Ectodermal cell (in vitro differentiated cells): ENCODE data around the gene HOXD11.

Source experiments
- H3K27ac ChIP-seq: 2 replicates; pipeline ENCODE4 v1.7.0; 2013; ENCODE audit warnings: mild to moderate bottlenecking, low read depth, low read length; ENCODE audit not compliant: insufficient read depth, poor library complexity, severe bottlenecking
- H3K27me3 ChIP-seq: 2 replicates; pipeline ENCODE4 v1.7.0; 2013; ENCODE audit warnings: mild to moderate bottlenecking, low read length; ENCODE audit not compliant: insufficient read depth, control insufficient read depth, poor library complexity, severe bottlenecking
- H3K36me3 ChIP-seq: one replicate; pipeline ENCODE4 v1.7.0; 2013; ENCODE audit warnings: low read length; ENCODE audit not compliant: control insufficient read depth, insufficient read depth
- H3K4me1 ChIP-seq: one replicate; pipeline ENCODE4 v1.7.0; 2013; ENCODE audit warnings: low read length; ENCODE audit not compliant: control insufficient read depth, insufficient read depth
- H3K4me3 ChIP-seq: 2 replicates; pipeline ENCODE4 v1.7.0; 2013; ENCODE audit warnings: low read depth, low read length, control low read depth; ENCODE audit not compliant: insufficient read depth
- H3K9me3 ChIP-seq: 2 replicates; pipeline ENCODE4 v1.7.0; 2013; ENCODE audit warnings: mild to moderate bottlenecking, low read length, moderate library complexity; ENCODE audit not compliant: control insufficient read depth
- WGBS, 2 experiments: methylation state at CpG; one replicate each; pipeline ENCODE4 v1.1.7; 2013; ENCODE audit warnings: missing lambda C conversion rate in 2 of 2; 5-methylcytosine and 5-hydroxymethylcytosine counted together

HOXD11 gene

GRCh38 chr2:176147210-176147799 lies 40.2 kb downstream of the HOXD11 start:
- peaks cover 100% of the 10 kb centered on the region for H3K27me3 ChIP-seq

DNA sequence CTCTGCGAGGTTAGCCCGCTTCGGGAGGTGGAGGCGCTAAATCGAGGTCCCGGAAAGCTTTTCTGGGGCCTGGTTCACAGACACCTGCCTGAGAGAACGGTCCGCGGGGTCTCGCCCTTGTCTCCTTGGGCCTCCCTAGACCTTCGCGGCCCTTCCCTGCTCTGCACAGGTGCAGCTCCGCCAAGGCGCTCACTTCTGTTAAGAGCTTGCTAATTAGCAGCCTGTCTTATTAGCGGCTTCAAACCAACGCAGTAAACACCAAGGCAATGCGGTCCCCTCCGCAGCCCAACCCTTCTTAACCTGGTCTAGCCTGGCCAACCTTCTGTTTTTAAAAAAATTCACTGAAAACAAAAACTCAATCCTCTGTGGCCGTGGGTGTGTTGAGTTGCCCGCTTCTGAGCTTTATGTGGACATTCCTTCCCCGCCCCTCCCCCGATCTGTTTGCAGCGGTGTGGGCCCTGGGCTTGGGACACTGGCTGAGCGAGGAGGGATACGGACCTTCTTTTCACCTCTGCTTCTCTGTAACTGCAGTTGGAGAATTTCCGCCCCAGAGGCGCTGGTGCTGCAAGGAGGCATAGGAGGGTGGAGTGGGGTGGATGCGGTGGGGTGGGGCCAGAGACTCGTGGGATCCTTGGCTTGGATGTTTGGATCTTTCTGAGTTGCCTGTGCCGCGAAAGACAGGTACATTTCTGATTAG lies 40.9 kb downstream of the HOXD11 start:
- Histone ChIP-seq H3K27ac (no peak overlapping the region), H3K27me3 (peaks cover 100% of the 10 kb centered on the region), H3K4me1 (no peaks in the 10 kb centered on the region), H3K9me3 (no peaks in the 10 kb centered on the region), H3K4me3 (no peak overlapping the region), H3K36me3 (no peaks in the 10 kb centered on the region)
- 4 to 5% methylated on average over 31 of the region's 31 CpGs for WGBS, 2 experiments

More at GRCh38 chr2:176147210-176147799, 40.2 kb downstream of the HOXD11 start:
- Histone ChIP-seq H3K4me1 (no peaks in the 10 kb centered on the region), H3K27ac (no peak overlapping the region), H3K9me3 (no peaks in the 10 kb centered on the region), H3K36me3 (no peaks in the 10 kb centered on the region), H3K4me3 (no peak overlapping the region)
- WGBS, 2 experiments: 14 to 16% methylated on average over 29 to 32 of the region's 32 CpGs

GRCh38 chr2:176148751-176149421 lies 41.8 kb downstream of the HOXD11 start:
- H3K27me3 ChIP-seq: peaks cover 100% of the 10 kb centered on the region
- H3K27ac ChIP-seq: no peak overlapping the region
- H3K36me3 ChIP-seq: no peaks in the 10 kb centered on the region
- no peaks in the 10 kb centered on the region for H3K9me3 ChIP-seq
- H3K4me3 ChIP-seq: no peak overlapping the region
- H3K4me1 ChIP-seq: no peaks in the 10 kb centered on the region
- 26% methylated on average over 11 of the region's 11 CpGs for WGBS, 2 experiments

DNA sequence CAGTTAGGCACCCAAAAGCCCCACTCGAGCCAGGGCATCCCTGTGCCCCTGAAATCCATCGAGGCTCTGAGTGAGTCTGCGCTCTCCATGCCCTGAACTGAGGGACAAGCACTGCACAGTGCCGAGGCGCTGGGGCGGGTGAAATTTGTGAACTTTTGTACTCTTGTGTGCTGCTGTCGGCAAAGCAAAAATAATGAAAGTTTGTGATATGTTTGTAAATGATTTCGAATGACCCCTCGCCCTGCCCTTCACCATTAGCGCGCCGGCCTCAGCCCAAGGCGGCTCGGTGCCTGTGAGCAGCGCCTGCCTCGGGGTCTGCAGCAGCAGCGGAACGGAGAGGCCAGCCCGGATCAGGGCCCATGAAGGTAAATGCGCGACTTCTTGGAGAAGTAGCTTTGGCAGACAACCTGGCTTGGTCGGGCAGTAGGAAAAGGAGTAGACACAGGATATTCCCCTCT lies 42.4 kb downstream of the HOXD11 start:
- H3K36me3 ChIP-seq: no peaks in the 10 kb centered on the region
- WGBS, 2 experiments: 8 to 10% methylated on average over 22 of the region's 22 CpGs
- no peaks in the 10 kb centered on the region for H3K9me3 ChIP-seq
- no peak overlapping the region for H3K27ac ChIP-seq
- H3K27me3 ChIP-seq: peaks cover 100% of the 10 kb centered on the region
- H3K4me1 ChIP-seq: no peaks in the 10 kb centered on the region
- no peak overlapping the region for H3K4me3 ChIP-seq

DNA sequence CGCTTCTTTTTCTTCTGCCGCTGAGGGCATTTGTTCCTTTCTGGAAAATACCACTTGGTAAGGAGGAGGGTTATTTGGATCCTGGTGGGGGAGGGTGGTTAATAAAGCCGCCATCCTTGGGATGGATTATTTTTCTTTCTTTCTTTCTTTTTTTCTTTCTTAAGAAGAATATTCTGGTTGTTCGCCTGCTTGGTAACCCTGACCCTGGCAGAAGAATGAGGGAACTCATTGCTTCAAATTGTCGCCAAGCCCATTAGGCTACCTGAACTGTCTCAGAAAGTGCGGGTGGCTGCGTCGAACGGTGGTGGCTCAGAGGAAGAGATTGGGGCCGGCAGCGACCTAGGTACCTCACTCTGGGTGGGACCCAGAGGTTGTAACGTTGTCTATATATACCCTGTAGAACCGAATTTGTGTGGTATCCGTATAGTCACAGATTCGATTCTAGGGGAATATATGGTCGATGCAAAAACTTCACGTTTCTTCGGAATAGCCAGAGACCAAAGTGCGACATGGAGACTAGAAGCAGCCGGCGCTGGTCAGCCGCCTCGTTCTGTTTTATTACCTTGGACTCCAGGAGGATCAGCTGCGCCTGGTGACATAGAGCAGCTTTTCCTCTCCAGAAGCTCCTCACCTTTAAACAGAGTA lies 43.0 kb downstream of the HOXD11 start:
- H3K4me3 ChIP-seq: no peak overlapping the region
- WGBS, 2 experiments: 12% methylated on average over 23 to 24 of the region's 24 CpGs

DNA sequence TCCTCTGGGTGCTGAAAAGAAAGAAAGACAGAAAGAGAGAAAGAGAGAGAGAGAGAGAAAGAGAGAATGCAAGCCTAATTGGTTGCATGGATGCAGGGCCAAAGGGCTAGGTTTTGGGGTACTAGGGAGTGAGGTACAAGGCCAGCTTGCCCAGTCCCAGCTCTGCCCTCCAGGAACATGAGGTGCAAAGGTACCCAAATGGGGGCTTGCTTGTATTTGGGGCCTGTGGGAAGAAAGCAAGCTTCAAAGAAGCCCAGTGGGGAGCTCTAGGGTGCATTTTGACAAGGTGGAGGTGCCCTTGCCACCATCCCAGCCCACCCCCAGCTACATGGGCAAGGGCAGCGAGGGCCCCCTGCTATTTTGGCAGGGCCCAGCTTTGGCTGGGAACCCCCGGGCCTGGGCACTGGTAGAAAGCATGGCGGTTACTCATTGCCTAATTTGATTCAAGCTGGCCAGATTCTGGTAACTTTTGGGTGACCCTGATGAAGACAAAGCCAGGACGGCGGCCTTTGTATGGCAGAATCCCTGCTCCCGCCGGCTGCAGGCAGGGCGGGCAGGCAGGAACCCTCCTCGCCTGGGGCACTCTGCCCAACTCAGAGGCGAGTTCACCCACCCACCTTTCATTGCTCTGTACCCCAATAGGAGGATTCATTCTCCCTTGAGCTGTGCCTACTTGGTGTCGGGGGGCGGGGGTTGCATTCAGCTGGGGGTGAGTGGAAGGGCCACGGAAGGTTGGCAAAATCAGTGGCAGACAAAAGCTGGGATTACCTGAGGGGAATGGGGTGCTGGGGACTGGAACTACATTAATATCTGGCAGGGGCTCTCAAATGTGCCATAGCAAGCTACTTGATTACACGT lies 43.7 kb downstream of the HOXD11 start:
- Histone ChIP-seq H3K27ac (no peak overlapping the region), H3K27me3 (peaks cover 100% of the 10 kb centered on the region), H3K4me1 (no peaks in the 10 kb centered on the region), H3K4me3 (no peak overlapping the region), H3K36me3 (no peaks in the 10 kb centered on the region), H3K9me3 (no peaks in the 10 kb centered on the region)
- 12 to 13% methylated on average over 14 of the region's 14 CpGs for WGBS, 2 experiments

More for the DNA sequence above, 43.0 kb downstream of the HOXD11 start:
- no peak overlapping the region for H3K27ac ChIP-seq
- H3K9me3 ChIP-seq: no peaks in the 10 kb centered on the region
- H3K4me1 ChIP-seq: no peaks in the 10 kb centered on the region
- H3K36me3 ChIP-seq: no peaks in the 10 kb centered on the region
- peaks cover 100% of the 10 kb centered on the region for H3K27me3 ChIP-seq

- no peak within 1 kb of the TSS for H3K4me3 ChIP-seq
Measured at GRCh38 chr2:176151442-176152287, 44.6 kb downstream of the HOXD11 start, which contains the start of gene HOXD4. TSS of gene HOXD4 (plus strand) at chr2:176151550. CDS start at chr2:176151634, 84 bp downstream.

GRCh38 chr2:176152350-176153181 lies 45.5 kb downstream of the HOXD11 start:
- no peaks in the 10 kb centered on the region for H3K9me3 ChIP-seq
- no peak overlapping the region for H3K4me3 ChIP-seq
- 5 to 6% methylated on average over 47 to 48 of the region's 48 CpGs for WGBS, 2 experiments
- H3K27me3 ChIP-seq: peaks cover 100% of the 10 kb centered on the region
- no peaks in the 10 kb centered on the region for H3K36me3 ChIP-seq
- no peak overlapping the region for H3K27ac ChIP-seq
- no peaks in the 10 kb centered on the region for H3K4me1 ChIP-seq

More at GRCh38 chr2:176151442-176152287, 44.6 kb downstream of the HOXD11 start, which contains the start of gene HOXD4:
- H3K9me3 ChIP-seq: no peaks in the 10 kb centered on the region
- WGBS, 2 experiments: 4% methylated on average over 54 to 55 of the region's 55 CpGs
- no peaks in the 10 kb centered on the region for H3K4me1 ChIP-seq
- no peaks in the 10 kb centered on the region for H3K36me3 ChIP-seq
- peaks cover 100% of the 10 kb centered on the region for H3K27me3 ChIP-seq
- H3K27ac ChIP-seq: no peak within 1 kb of the TSS
